Fibroblast of lung (primary cell): Measurements from ENCODE around the gene ZDHHC14.

ENCODE experiments used
- EZH2 ChIP-seq: IDR thresholded peaks from 2 replicates; pipeline ENCODE4 v1.5.1; 2012; ENCODE audit warnings: low read length, control low read depth, mild to moderate bottlenecking; ENCODE audit errors: missing control alignments
- TF ChIP-seq, protein P1 (sequence below), 2 donors: IDR thresholded peaks in 1 of 2; conservative IDR thresholded peaks in 1 of 2; 1 replicate in 1 of 2; 2 replicates in 1 of 2; pipeline ENCODE4 v1.5.1; 2011 to 2012; ENCODE audit warnings: low read length in 2 of 2, control low read depth in 1 of 2, inconsistent platforms in 1 of 2, low read depth in 1 of 2, mild to moderate bottlenecking in 1 of 2

DNA sequence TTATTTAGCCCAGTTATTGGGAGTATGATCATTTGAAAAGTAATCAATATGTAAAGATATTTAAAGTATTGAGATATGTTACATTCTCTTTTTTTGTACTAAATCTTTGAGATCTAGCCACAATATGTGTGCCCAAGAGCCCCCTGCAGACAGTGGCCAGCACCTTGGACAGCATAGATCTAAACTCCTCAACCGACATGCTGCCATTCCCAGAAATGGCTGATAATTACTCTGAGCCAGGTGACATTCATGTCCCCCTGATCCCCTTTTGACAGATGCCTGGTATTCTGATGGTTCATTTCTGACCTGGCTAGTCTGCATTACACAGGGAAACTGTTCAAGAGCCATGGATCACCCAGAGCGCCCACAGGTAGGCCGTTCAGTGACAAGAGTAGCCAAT, 177.1 kb downstream of the ZDHHC14 start:
- TF ChIP-seq, protein P1, sequence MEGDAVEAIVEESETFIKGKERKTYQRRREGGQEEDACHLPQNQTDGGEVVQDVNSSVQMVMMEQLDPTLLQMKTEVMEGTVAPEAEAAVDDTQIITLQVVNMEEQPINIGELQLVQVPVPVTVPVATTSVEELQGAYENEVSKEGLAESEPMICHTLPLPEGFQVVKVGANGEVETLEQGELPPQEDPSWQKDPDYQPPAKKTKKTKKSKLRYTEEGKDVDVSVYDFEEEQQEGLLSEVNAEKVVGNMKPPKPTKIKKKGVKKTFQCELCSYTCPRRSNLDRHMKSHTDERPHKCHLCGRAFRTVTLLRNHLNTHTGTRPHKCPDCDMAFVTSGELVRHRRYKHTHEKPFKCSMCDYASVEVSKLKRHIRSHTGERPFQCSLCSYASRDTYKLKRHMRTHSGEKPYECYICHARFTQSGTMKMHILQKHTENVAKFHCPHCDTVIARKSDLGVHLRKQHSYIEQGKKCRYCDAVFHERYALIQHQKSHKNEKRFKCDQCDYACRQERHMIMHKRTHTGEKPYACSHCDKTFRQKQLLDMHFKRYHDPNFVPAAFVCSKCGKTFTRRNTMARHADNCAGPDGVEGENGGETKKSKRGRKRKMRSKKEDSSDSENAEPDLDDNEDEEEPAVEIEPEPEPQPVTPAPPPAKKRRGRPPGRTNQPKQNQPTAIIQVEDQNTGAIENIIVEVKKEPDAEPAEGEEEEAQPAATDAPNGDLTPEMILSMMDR (conservative IDR thresholded peaks at IDR 0.05 in 1 of 2, IDR thresholded peaks at IDR 0.05 in 1 of 2; ENCODE audit: low read depth in 1 of 2, low read length in 2 of 2), result no peak
- no peak for TF ChIP-seq EZH2
